PC-3 (cell line): ENCODE data around the gene COMT. TPM values are rescaled to one million over a fixed set of nuclear protein-coding genes. Genes with fewer than 3 reads are reported as not detected.

Experiments
- ATAC-seq: fragments of 200-7000 bp; cut with Tn5 transposase; 2 replicates; pipeline ENCODE4 v1.9.1; 2020; ENCODE audit warnings: mild to moderate bottlenecking, moderate library complexity
- BruUV-seq: library from RNA; stranded (reverse); fragments of 400-500 nt; replicated peaks from 2 replicates; lab custom pipeline; 2021; lab: Mats Ljungman, UMichigan
- CTCF ChIA-PET: fragments of 300-600 bp; sonication (Branson Sonifier 250); formaldehyde crosslinking; loops from one replicate; lab custom pipeline; 2022; ENCODE audit warnings: antibody characterized with exemption; lab: Charles Lee
- POLR2A ChIA-PET: fragments of 300-600 bp; sonication (Branson Sonifier 250); formaldehyde crosslinking; loops from one replicate; lab custom pipeline; 2022; ENCODE audit warnings: antibody characterized with exemption; ENCODE audit not compliant: unreplicated experiment; lab: Charles Lee
- DNase-seq: peaks from one replicate; pipeline ENCODE4 v3.0.0-alpha.2; 2015
- H2AFZ ChIP-seq: fragments of 300-600 bp; sonication (generic); 2 replicates; pipeline ENCODE4 v1.6.0; 2016; ENCODE audit warnings: antibody characterized with exemption, low read length
- H3F3A ChIP-seq: fragments of 300-600 bp; sonication (generic); one replicate; pipeline ENCODE4 v1.6.0; 2017; ENCODE audit warnings: antibody characterized with exemption, low read length, control low read depth, mild to moderate bottlenecking; ENCODE audit not compliant: unreplicated experiment
- H3K27ac ChIP-seq: fragments of 300-600 bp; sonication (generic); 2 replicates; pipeline ENCODE4 v1.5.1; 2016; ENCODE audit warnings: mild to moderate bottlenecking, low read length
- H3K27me3 ChIP-seq: fragments of 300-600 bp; sonication (generic); 2 replicates; pipeline ENCODE4 v1.6.1; 2016; ENCODE audit warnings: low read length, mixed read lengths
- H3K36me3 ChIP-seq: fragments of 300-600 bp; sonication (generic); 2 replicates; pipeline ENCODE4 v1.6.1; 2016; ENCODE audit warnings: low read depth, mixed run types, low read length, mixed read lengths
- H3K4me1 ChIP-seq: fragments of 300-600 bp; sonication (generic); 2 replicates; pipeline ENCODE4 v1.5.1; 2016; ENCODE audit warnings: low read length; ENCODE audit not compliant: insufficient read depth
- H3K4me2 ChIP-seq: fragments of 300-600 bp; sonication (generic); 2 replicates; pipeline ENCODE4 v1.6.0; 2016; ENCODE audit warnings: low read length
- H3K4me3 ChIP-seq: fragments of 300-600 bp; sonication (generic); 2 replicates; pipeline ENCODE4 v1.5.1; 2016; ENCODE audit warnings: mild to moderate bottlenecking, low read length, mixed read lengths
- H3K79me2 ChIP-seq: fragments of 300-600 bp; sonication (generic); 2 replicates; pipeline ENCODE4 v1.6.1; 2017; ENCODE audit warnings: low read length, mixed read lengths
- H3K9ac ChIP-seq: fragments of 300-600 bp; sonication (generic); 2 replicates; pipeline ENCODE4 v1.6.0; 2016; ENCODE audit warnings: mild to moderate bottlenecking, low read length
- H3K9me2 ChIP-seq: fragments of 300-600 bp; sonication (generic); replicated peaks from 2 replicates; pipeline ENCODE4 v1.6.1; 2016; ENCODE audit warnings: mixed run types, low read length, mixed read lengths
- H3K9me3 ChIP-seq: fragments of 300-600 bp; sonication (generic); 2 replicates; pipeline ENCODE4 v1.6.1; 2016; ENCODE audit warnings: low read length, mixed read lengths
- H4K20me1 ChIP-seq: fragments of 300-600 bp; sonication (generic); 2 replicates; pipeline ENCODE4 v1.6.1; 2016; ENCODE audit warnings: low read length, mixed read lengths
- EZH2 ChIP-seq: fragments of 300-600 bp; sonication (generic); IDR thresholded peaks from one replicate; pipeline ENCODE4 v1.6.1; 2017; ENCODE audit warnings: antibody characterized with exemption, mild to moderate bottlenecking, low read length; ENCODE audit not compliant: unreplicated experiment
- EZH2phosphoT487 ChIP-seq: fragments of 300-600 bp; sonication (generic); IDR thresholded peaks from 2 replicates; pipeline ENCODE4 v1.6.1; 2018; ENCODE audit warnings: mild to moderate bottlenecking, antibody characterized with exemption, low read length, borderline replicate concordance
- intact Hi-C: fragments of 100-400 bp; cut with micrococcal nuclease; formaldehyde crosslinking; loops from 2 replicates; pipeline ENCODE4 v1.9.0; 2023
- total RNA-seq: library from RNA; depleted of rRNA; stranded (reverse); fragments of >200 nt; gene quantifications from 2 replicates; pipeline ENCODE4 v1.2.3, GENCODE V29; 2014
- TF ChIP-seq, protein P1 (sequence below): fragments of 300-600 bp; sonication (generic); conservative IDR thresholded peaks from 2 replicates; pipeline ENCODE4 v1.5.1; 2017; ENCODE audit warnings: antibody characterized with exemption, low read depth, mild to moderate bottlenecking, low read length

COMT gene
- total RNA-seq, 1 experiment from 2014 or later, result 204 TPM

DNA sequence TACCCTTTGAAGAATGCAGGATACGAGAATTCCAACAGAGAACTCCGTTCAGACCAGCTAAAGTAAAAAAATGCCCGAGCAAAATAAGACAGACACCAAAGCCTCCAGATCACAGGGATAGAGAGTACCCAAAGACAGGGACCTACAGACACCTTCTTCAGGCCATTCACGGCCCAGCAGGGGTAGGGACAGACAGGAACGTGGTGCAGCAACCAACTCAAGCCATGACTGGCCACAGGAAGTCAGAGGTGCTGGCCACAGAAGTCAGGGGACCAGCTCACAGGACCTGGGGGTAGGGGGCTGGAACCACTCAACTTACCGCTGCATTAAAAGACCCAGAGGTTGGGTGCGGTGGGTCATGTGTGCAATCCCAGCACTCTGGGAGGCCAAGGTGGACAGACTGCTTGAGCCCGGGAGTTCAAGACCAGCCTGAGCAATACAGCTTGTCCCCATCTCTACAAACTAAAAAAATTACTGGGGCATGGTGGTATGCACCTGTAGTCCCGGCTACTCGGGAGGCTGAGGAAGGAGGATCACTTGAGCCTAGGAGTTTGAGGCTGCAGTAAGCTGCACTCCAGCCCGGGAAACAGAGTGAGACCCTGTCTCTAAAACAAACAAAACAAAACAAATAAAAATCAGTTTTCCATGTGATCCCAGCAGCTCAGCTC, 39.9 kb upstream of the COMT start:
- no peaks in the 10 kb centered on the region for H4K20me1 ChIP-seq
- no peaks in the 10 kb centered on the region for H3K79me2 ChIP-seq
- no peak for DNase-seq

DNA sequence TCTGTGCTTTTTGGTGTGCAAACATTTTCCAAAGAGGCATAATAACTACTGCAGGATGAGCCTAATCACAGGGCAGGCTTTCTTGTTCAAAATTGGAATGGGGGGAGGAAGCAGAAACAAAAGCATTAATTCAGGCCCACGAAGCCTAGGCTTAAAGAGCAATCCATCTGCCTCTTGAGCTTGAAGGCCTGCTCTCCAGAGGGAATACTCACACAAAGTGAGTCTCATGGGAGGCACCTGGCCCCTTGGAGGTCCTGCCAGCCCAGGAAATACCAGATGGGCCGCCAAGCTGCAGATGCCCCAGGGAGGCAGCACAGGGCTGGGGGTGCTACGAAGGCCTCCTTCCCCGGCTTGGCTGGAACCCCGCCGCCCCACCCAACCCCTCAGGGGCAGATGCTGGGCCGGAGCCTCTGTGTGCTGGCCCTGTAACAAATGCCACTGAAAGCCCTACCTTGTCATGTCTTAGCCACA, 39.3 kb upstream of the COMT start:
- DNase-seq (no peak), ATAC-seq (no peak)
- no peak overlapping the region for H3K9ac ChIP-seq
- BruUV-seq, result no TSS peak
- H3K27me3 ChIP-seq, result no peaks in the 10 kb centered on the region
- H3K9me2 ChIP-seq, result no peaks in the 10 kb centered on the region
- no peaks in the 10 kb centered on the region for H3K79me2 ChIP-seq
- H3F3A ChIP-seq, result no peaks in the 10 kb centered on the region
- H3K27ac ChIP-seq, result no peak overlapping the region
- TF ChIP-seq EZH2phosphoT487, result no peak
- TF ChIP-seq, protein P1, sequence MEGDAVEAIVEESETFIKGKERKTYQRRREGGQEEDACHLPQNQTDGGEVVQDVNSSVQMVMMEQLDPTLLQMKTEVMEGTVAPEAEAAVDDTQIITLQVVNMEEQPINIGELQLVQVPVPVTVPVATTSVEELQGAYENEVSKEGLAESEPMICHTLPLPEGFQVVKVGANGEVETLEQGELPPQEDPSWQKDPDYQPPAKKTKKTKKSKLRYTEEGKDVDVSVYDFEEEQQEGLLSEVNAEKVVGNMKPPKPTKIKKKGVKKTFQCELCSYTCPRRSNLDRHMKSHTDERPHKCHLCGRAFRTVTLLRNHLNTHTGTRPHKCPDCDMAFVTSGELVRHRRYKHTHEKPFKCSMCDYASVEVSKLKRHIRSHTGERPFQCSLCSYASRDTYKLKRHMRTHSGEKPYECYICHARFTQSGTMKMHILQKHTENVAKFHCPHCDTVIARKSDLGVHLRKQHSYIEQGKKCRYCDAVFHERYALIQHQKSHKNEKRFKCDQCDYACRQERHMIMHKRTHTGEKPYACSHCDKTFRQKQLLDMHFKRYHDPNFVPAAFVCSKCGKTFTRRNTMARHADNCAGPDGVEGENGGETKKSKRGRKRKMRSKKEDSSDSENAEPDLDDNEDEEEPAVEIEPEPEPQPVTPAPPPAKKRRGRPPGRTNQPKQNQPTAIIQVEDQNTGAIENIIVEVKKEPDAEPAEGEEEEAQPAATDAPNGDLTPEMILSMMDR, result no peak
- no peak for TF ChIP-seq EZH2
- H4K20me1 ChIP-seq, result no peaks in the 10 kb centered on the region
- intact Hi-C loops, result no loop called here
- H3K4me1 ChIP-seq, result no peaks in the 10 kb centered on the region
- H3K36me3 ChIP-seq, result no peaks in the 10 kb centered on the region
- no peak overlapping the region for H3K4me3 ChIP-seq
- H3K4me2 ChIP-seq, result no peak overlapping the region
- no peak overlapping the region for H2AFZ ChIP-seq
- no peaks in the 10 kb centered on the region for H3K9me3 ChIP-seq
- POLR2A ChIA-PET, result no interaction called here
- CTCF ChIA-PET, result no interaction called here

More for the DNA sequence above, 39.9 kb upstream of the COMT start:
- intact Hi-C loops, result no loop called here
- ChIA-PET CTCF (no interaction called here), POLR2A (no interaction called here)
- BruUV-seq, result no TSS peak
- Histone ChIP-seq H3F3A (no peaks in the 10 kb centered on the region), H3K4me2 (no peak overlapping the region), H3K27ac (no peak overlapping the region), H3K9me2 (no peaks in the 10 kb centered on the region), H3K36me3 (no peaks in the 10 kb centered on the region), H3K9ac (no peak overlapping the region), H2AFZ (no peak overlapping the region), H3K27me3 (no peaks in the 10 kb centered on the region), H3K9me3 (no peaks in the 10 kb centered on the region), H3K4me3 (no peak overlapping the region), H3K4me1 (no peaks in the 10 kb centered on the region)
- TF ChIP-seq, protein P1, result no peak
- TF ChIP-seq EZH2, result no peak
- no peak for TF ChIP-seq EZH2phosphoT487
- no peak for ATAC-seq

DNA sequence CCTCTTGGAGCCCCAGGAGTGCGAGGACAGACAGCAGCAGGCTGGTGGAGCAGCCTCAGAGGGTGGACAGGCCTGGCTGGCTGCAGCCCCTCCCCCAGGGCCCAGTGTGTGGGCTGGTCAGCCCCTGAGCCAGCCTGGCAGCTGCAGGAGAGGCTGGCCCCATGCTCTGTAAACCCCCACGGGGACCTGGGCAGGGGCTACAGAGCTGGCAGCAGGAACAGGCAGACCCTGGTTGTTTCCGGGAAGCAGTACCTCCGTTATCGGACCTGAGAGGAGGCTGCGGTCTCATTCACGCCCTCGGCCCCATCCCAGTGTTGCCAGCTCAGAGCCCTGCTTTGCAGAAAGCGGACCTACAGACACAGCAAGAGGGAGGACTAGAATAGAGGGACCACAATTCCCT, 38.5 kb upstream of the COMT start:
- Histone ChIP-seq H3K9me2 (no peaks in the 10 kb centered on the region), H2AFZ (no peak overlapping the region), H3K27ac (no peak overlapping the region), H3K79me2 (no peaks in the 10 kb centered on the region), H4K20me1 (no peaks in the 10 kb centered on the region), H3F3A (no peaks in the 10 kb centered on the region), H3K9me3 (no peaks in the 10 kb centered on the region), H3K27me3 (no peaks in the 10 kb centered on the region), H3K4me3 (no peak overlapping the region), H3K9ac (no peak overlapping the region), H3K4me2 (no peak overlapping the region), H3K4me1 (no peaks in the 10 kb centered on the region), H3K36me3 (no peaks in the 10 kb centered on the region)
- intact Hi-C loops, result no loop called here
- no TSS peak for BruUV-seq
- TF ChIP-seq, protein P1, result no peak
- TF ChIP-seq EZH2, result no peak
- no peak for TF ChIP-seq EZH2phosphoT487
- CTCF ChIA-PET, result no interaction called here
- no peak for DNase-seq
- no peak for ATAC-seq
- POLR2A ChIA-PET, result no interaction called here
